Endothelial cell of umbilical vein (primary cell): Measurements from ENCODE around the gene CIAO3.

Source experiments
- EZH2 ChIP-seq: IDR thresholded peaks from 2 replicates; pipeline ENCODE4 v1.6.1; 2012; ENCODE audit warnings: borderline replicate concordance, low read depth, mild to moderate bottlenecking, moderate library complexity, low read length, inconsistent platforms; ENCODE audit not compliant: severe bottlenecking
- FOS ChIP-seq: IDR thresholded peaks from 2 replicates; pipeline ENCODE4 v1.6.1; 2011; ENCODE audit warnings: mild to moderate bottlenecking, low read length, moderate library complexity, borderline replicate concordance; ENCODE audit not compliant: insufficient read depth
- POLR2A ChIP-seq: IDR thresholded peaks from 2 replicates; pipeline ENCODE4 v1.6.1; 2012; ENCODE audit warnings: low read depth, mild to moderate bottlenecking, control low read depth, low read length
- POLR2AphosphoS5 ChIP-seq: IDR thresholded peaks from 2 replicates; pipeline ENCODE4 v1.6.1; 2012; ENCODE audit warnings: low read depth, mild to moderate bottlenecking, control low read depth, low read length, moderate library complexity; ENCODE audit not compliant: insufficient read depth
- TF ChIP-seq, protein P1 (sequence below), 2 donors: IDR thresholded peaks; 1 replicate in 1 of 2; 2 replicates in 1 of 2; pipeline ENCODE4 v1.5.1; 2011; ENCODE audit warnings: low read length in 2 of 2, mild to moderate bottlenecking in 2 of 2, moderate library complexity in 2 of 2, control low read depth in 1 of 2, inconsistent platforms in 1 of 2, low read depth in 1 of 2; ENCODE audit not compliant: insufficient read depth in 1 of 2; ENCODE audit errors: extremely low read depth in 1 of 2
- TF ChIP-seq, protein P2 (sequence below): IDR thresholded peaks from 2 replicates; pipeline ENCODE4 v1.6.1; 2011; ENCODE audit not compliant: insufficient read depth, insufficient read length

DNA sequence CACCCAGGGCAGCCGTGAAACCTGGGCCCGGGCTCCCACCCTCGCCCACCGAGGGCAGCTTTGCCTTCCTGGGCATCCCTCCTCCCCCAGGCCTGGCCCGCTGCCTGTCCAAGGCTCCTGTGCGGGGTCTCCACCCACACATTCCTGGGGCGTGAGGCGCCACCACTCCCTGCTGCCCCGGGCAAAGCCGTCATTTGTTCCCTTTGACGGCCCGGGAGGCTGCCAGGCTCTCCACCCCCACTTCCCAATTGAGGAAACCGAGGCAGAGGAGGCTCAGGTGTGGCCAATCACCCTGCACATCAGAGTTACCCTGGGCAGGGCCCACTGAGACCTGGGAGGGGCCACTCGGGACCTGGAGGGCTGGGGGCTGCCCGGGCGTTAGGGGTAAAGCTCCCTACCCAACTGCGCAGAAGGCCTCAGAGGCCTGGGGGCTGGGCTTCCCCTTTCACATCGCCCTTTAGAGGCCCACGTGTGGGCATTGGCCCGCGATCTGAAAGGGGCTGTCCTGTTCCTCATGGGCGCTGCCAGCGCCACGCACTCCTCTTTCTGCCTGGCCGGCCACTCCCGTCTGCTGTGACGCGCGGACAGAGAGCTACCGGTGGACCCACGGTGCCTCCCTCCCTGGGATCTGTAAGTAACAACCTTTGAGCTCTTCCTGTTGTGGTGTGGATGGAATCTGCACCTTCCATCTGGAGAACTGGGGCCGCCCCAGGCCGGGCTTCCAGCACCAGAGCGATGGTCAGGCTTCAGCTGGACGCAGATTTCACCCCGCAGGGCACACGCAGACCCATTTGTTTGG lies 19.9 kb upstream of the CIAO3 start, which contains the start of gene MSLN:
- TF ChIP-seq, protein P1, sequence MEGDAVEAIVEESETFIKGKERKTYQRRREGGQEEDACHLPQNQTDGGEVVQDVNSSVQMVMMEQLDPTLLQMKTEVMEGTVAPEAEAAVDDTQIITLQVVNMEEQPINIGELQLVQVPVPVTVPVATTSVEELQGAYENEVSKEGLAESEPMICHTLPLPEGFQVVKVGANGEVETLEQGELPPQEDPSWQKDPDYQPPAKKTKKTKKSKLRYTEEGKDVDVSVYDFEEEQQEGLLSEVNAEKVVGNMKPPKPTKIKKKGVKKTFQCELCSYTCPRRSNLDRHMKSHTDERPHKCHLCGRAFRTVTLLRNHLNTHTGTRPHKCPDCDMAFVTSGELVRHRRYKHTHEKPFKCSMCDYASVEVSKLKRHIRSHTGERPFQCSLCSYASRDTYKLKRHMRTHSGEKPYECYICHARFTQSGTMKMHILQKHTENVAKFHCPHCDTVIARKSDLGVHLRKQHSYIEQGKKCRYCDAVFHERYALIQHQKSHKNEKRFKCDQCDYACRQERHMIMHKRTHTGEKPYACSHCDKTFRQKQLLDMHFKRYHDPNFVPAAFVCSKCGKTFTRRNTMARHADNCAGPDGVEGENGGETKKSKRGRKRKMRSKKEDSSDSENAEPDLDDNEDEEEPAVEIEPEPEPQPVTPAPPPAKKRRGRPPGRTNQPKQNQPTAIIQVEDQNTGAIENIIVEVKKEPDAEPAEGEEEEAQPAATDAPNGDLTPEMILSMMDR (IDR thresholded peaks at IDR 0.05; ENCODE audit: extremely low read depth in 1 of 2, insufficient read depth in 1 of 2, low read depth in 1 of 2, low read length in 2 of 2): no peak
- TF ChIP-seq POLR2AphosphoS5: no peak
- TF ChIP-seq POLR2A: no peak
- TF ChIP-seq EZH2: no peak
- TF ChIP-seq, protein P2, sequence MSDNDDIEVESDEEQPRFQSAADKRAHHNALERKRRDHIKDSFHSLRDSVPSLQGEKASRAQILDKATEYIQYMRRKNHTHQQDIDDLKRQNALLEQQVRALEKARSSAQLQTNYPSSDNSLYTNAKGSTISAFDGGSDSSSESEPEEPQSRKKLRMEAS: no peak
- no peak for TF ChIP-seq FOS
